HG03095 (cell line): ENCODE data around the gene ARHGAP25.
A peak's percentile ranks its signal among the peaks of the same experiment; 100 is the strongest.

ENCODE experiments used
- ATAC-seq: cut with Tn5 transposase; IDR thresholded peaks from one replicate; pipeline ENCODE4 v1.9.1; 2021; ENCODE audit warnings: moderate library complexity; ENCODE audit not compliant: unreplicated experiment

The ARHGAP25 gene

DNA sequence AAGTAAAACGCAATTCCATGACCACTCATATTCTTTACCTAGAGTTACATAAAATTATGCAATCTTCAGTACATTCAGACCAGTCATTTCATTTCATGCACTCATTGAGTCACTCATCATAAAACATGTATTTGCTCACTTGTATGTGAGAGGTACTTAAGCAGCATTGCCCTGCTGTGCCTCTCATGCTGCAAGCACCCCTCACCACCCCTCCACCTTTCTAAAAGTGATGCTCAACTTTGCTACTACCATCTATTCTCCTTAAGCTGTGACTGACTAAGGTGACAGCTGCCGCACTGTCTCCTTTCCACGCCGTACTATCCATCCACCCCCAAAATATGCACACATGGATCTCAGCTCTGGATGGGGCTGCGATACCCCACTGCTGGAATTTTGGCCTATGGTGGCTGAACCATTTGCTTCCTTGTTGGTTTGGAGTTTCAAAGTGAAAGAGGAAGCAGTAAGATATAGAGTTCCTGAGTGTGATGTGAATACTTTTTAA lies 7.2 kb downstream of the ARHGAP25 start:
- no peak for ATAC-seq

DNA sequence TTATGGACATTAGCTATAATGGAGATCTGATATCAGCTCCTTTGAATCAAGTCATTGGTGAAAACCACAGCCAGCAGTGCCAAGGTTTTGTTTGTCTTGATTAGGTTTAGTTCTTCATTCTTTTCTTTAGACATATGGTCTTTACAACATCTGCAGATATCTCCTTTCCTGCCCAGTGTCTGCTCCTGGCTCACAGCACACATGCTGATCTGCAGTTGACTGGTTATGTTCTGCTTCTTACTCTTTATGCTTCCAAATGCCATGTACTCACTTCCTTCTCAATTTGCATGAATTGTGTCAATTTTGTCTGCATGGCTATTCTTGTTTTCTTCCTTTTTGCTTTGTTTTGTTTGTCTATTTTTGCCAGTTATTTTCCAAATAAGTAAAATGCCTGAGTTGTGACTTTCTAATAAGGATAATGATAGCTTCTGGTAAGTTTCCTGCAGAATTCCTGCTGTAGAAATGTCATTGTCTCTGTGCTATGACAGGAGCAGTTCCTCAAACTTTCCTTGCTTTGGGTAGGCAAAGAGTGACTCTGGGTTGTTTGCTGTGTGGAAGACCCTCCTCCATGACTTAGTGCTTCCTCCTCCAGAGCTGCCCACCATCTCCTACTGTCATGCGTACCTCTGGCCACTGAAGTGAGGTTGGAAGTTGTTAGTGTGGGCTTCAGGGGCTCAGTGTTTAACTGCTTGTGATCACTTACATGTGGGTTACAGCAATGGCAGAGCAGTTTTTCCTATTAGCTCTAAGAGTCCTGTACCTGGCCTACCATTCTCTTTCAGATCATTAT lies 8.2 kb downstream of the ARHGAP25 start:
- ATAC-seq: no peak

DNA sequence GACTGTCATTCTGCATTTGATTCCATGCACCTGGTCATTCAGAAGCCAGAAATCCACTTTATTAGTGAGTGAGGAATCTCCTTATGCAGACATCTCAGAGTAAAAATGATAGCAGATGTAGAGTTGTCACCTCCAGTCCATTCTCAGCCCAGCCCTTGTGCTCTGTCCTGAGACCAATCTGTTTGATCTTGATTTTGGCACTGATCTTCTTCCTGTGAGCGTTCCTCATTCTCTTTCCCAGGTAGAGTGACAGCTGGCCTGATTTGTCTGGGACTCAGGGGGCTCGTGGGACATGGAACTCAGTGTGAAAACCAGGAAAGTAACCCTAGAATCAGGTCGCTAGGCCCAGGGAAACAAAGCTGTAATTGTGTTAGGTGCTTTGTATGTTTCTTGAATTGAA lies 8.9 kb downstream of the ARHGAP25 start:
- no peak for ATAC-seq

DNA sequence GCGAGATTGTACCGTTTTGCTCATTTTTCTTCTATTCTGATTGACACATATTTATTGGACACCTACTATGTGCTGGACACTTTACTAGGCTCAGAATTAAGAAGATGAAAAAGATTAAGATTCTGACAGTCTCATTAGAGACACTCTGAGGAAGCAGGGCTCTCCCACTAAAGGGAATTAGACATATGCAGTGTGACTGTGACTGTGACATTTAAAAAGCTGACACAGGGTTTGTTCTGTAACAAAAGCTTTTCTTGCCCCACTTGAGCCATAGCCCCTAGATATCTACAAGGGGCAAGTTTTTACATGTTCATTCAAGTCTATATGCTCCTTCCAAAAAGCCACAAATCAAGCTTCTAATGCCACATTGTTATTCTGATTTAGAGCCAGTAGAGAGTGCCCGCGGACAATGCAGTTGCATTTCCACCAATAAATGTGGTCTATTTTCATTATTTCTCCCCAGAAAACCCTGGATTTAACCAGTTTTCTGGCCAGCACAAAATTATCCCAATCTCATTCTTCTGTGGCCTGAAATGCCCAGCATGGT lies 9.8 kb downstream of the ARHGAP25 start:
- no peak for ATAC-seq

DNA sequence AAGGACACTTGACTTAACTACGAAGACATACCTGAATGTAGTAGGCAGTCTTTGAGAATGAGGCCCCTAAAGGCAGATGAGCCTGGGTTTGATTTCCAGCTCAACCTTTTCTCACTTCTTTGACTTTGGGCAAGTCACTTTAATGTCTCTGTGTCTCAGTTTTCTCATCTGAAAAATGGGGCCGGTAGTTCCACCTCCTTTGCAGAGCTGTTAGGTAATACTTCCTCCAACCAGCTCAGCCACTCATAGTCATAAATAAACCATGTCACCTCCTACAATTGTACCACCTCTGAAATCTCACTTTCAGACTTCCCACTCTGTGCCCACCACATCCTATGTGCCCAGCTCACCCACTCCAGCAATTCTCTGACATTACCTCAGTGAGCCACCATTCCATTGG lies 10.4 kb downstream of the ARHGAP25 start:
- ATAC-seq: no peak

DNA sequence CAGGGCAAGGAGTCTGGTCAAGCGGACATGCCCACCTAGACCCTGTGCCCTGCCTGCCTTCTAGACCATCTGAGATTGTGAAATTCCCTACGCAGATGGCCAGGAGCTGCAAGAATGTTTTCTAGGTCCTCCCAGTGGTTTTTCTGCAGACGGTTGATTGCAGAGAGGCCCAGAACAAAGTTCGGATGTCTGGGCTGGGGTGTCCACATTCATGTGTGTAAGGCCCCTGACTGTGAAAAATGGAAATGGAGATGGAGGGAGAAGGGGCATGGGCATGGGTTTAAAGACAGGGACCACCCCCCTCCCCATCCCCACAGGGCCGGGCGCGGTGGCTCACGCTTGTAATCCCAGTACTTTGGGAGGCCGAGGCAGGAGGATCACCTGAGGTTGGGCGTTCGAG lies 11.8 kb downstream of the ARHGAP25 start:
- ATAC-seq: no peak

DNA sequence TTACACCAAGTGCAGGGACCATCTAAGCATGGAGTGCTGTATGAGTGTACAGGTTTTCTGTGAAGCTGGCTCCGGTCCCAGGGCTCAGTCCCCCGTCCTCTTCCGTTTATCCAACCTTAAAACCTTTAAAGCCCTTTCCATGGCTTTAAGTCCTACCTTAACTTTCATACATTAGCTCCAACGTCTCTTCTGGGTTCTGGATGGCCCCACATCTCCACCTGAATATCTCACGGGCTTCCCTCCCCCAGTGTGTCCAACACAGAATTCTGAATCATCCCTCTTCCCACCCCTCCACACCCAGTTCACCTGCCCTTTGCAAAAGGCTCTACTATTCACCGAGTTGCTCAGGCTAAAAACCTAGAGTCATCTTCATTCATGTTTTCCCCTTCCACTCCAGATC lies 12.8 kb downstream of the ARHGAP25 start:
- no peak for ATAC-seq

DNA sequence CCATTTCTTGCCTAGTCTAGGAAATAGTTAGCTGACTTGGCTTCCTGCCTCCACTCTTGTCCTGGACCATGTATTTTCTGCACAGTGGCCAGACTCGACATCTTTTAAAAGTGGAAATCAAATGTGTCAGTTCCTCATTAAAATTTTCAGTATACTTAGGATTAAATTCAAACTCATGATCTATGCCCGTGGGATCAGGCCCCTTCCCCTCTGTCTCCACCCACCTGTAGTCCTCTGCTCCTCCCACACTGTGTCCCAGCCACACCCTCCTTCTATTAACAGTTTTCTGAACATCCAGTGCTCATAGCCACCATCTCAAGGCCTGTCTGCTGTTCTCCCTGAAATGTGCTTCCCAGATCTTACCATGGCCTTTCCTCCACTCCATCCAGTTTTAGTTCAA lies 13.3 kb downstream of the ARHGAP25 start:
- no peak for ATAC-seq

DNA sequence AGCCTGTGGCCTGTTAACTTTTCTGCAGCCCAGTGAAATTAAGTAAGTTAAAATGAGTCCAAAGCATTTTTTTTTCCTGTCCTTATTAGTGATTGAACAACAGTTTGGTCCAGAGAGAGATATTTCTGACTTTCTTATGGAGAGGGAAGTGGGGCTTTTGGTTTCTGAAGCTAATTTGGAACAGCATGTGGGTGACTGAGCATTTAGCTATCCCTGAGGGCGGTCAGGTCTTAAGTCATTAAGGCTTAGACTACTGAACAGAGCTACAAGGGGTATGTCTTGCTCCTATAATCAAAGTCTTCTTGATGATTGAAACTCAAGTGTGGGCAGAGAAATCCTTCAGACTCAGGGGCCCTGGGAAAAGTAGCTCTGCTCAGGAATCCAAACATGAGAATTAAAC lies 14.0 kb downstream of the ARHGAP25 start:
- ATAC-seq: no peak

DNA sequence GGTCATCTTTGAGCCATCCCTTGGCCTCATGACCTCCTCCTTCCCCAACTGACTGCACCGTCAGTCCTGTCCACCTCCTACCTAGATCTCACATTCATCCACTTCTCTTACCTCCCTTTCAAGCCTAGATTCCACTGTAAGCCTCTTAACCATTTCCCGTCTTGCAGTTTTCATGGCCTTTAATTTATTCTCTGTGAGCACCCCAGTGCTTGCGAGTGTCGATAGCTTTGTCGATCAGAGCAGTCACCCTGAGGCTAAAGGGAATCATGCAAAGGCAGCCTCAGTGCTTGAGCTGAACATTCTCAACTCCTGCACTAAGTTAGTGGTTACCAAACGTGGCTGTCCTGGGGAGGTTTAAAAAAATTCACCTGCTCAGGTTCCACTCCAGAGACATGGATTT lies 14.7 kb downstream of the ARHGAP25 start:
- ATAC-seq: no peak

DNA sequence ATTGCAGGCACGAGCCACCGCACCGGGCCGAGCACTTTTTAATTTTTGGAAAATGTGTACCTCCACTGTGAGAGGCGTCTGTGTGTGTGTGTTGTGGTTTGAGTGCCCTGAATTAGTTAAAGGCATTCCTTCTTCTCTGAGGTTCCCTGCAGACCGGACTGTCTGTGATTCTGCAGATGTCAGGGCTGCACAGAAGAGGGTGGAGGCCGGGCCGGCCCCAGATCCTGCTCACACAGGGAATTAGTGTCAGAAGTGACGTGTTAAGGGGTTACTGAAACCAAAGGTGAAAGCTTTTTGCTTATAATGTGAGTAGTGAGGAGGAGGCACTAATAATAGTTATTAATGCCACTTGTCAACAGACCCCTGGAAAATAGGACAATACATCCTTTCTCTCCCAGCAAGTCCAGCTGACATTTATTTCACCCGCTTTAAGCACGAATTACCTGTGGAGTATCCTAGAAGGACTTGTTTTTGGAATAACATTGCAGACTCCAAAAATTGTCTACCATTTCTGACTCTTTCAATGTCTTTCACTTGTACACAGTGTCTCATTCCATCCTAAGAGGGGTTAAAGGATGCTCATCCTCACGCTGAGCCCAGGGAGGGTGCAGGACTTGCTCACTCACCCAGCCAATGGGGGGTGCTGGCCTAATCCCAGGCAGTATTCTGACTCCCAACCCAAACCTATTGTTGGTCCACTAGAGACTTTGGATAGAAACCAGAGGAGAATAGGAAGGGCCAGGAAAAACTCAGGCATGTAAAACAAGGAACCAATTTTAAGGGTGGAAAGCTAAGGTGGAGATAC lies 16.2 kb downstream of the ARHGAP25 start:
- ATAC-seq: no peak

DNA sequence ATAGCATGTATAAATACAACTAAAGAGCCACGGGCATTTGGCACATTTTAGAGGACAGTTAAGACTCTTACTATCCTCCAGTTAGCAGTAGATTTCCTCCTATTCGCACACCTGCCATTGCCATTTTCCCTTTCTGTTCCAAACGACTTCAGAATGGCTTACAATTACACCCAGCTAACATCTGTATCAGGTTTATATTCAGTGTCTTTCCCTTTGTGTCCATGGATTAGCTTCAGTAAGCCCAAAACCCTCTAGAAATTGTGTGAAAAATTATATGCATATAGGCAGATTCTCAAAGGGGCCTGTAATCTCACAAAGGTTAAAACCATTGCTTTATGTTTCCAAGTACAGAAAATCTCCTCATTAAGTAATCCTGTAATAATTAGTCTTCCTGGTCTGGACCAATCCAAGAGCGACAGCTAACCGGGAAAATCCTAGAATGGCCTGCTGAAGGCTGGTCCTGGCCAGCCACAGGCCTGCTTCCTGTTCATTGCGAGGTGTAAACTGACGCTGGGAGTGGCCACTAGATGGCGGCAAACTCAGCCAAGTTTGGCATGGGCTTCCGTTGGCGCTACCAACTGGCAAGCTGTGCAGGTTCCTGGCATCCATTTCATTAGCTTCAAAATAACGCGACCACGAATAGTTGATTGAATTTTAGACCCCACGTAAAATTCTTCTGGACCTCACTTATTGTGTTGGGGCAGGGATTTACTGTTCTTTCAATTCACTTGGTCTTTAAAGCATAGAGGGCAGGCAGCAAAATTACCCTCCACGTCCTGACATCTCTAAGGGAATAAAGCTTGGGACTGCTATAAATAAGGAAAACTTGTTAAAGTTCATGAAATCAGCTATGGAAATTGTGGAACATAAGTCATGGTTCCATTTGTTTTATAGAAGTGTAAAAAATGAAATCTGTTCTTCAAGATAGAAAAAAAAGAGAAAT lies 17.1 kb downstream of the ARHGAP25 start:
- peak; percentile 67 for ATAC-seq

DNA sequence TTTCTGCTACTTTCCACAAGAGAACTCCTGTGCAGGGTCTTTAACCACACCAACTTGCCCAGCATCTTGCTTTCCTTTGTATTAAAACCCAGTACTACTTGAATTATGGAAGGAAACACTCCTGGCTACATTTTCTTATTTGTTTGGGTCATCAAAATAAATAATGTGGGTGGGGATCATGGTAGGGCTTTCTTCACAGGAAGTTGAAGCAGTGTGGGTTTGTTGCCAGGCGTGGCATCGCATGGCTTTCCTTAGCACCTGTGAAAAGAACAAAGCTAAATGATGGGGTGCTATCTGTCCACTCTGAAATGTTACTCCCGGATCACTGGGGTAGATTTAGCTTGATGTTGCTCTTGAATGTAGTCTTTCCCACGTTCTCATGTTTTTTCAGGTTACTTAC lies 18.7 kb downstream of the ARHGAP25 start:
- ATAC-seq: no peak

DNA sequence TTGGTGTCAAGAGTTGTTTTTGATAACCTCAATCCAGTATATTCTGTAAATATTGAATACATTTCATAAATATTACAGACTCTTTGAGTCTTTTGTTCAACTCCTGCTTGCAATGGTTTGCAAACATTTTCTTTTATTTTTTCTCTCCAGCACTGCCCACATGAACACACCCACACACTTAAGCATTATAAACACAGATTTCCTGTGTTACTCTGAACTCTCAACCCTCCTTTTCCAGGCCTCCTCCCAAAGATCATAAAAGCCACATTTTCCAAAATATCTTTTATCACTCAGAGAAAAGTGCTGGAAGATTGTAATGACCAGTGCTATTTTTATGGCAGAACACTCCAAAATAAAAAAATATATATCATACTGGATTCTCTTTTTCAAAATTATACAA lies 20.5 kb downstream of the ARHGAP25 start:
- ATAC-seq: no peak

DNA sequence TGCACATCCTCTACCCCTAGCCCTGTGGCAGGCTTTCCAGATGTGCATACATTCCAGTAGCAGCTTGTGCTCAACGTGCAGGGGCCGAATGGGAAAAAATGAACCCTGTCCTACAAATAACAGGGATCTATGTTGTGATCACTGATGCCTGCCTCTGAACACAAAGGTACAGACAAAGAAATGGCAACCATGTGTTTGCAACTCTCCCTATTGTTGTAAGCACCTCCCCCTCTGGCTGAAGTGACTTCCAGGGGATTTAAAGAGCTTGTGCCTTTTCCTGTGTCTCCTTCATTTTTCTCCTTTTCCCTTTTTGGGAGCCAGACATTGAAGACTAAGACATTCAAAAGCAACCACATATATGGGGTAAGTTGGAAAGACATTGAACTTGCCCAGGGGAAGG lies 21.6 kb downstream of the ARHGAP25 start:
- no peak for ATAC-seq

DNA sequence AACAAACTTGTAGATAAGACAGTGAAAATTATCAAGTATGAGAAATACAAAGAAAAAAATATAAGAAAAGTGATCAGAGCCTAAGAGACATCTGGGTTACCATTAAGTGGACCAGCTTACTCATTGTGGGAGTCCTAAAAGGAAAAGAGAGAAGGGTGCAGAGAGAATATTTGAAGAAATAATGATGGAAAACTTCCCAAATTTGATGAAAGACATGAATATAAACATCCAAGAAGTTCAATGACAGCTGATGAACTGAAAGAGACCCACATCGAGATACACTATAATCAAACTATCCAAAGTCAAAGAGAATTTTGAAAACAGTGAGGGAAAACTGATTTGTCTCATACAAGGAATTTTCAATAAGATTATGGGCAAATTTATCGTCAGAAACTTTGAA lies 22.5 kb downstream of the ARHGAP25 start:
- no peak for ATAC-seq

DNA sequence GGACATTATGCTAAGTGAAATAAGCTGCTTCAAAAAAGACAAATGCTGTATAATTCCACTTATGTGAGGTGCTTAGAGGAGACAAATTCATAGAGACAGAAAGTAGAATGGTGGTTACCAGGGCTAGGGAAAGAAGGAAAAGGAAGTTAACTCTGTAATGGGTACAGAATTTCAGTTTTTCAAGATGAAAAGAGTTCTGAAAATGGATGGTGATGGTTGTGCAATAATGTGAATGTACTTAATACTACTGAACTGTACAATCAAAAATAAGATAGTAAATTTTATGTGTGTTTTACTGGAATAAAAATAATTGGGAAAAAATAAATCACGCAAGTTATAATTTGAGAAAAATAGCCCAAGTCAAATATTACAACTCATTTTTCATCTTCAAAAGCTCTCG lies 27.5 kb downstream of the ARHGAP25 start:
- no peak for ATAC-seq

DNA sequence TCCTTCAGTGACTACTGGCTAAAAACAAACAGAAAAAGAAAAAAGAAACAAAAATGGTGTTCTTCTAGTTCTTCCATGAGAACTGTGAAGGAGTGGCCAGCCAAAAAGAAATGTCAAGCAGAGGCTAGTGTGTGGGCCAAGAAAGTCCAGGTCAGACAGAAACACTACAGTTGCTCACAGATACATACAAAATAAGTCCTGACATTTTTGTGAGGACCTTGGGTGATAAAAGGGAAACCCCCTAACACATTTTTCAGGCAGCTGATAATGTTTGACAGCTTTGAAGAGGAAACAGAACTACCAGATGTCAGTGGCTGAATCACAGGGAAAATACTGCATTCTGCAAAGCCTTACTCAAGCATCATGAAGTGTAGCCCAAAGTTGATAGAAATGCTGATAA lies 28.1 kb downstream of the ARHGAP25 start:
- ATAC-seq: peak; percentile 47

DNA sequence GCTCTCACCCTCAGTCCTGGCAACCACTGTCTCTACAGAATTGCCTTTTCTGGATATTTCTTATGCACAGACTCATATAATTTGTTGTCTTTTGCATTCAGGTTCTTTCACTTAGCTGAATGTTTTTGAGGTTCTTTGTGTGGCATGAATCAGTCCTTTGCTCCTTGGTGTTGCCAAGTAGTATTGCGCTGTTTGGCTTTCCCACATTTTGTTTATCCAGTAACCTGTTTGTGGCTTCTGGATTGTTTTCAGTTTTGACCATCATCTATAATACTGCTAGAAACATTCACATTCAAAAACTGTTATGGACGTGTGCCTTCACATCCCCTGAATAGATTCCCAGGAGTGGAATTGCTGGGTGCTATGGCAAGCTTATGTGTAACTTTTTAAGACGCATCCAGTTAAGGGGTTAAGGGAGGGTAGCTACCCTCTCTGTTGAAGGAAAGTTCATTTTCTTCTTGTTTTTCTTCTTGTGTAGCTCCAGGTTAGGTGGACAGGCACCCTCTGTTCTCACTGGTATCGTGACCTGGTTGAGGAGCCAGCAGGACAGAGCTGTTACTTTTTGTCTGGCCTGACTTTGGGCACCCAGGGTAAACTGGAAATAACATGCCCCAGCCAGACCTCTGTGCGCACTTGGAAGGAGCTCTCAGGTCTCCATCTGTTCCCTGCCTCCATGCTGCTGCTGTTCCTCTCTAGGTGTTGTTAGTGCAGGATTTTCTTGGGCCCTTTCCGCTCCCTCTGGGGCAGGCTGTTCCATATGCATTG lies 29.6 kb downstream of the ARHGAP25 start:
- ATAC-seq: no peak

DNA sequence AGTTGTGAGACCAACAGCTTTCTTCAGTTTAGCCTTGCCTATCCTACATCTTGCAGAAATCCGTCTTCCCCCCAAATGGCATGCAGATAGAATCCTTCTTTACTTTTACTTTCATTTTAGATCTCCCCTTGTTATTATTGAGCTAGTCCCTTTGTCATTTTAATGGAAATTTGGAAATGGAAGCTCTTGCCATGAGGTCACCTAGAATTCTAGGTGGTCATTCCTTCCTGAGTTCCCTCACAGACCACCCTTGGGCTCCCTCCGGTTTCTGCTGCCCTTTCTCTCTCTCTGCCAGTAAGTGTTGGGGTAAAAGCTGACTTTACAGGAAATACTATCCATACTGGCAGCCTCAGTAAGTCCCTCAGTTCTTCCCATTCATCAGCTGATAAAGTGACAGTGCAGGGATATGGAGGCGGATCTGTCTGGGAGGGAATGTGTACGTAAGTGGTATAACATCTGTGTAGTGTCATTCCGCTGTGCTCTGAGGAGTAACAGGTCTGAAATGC lies 30.2 kb downstream of the ARHGAP25 start:
- no peak for ATAC-seq
